Measurements from ENCODE around the gene PPP2R5C. TPM values are rescaled to one million over a fixed set of nuclear protein-coding genes. Genes with fewer than 3 reads are reported as not detected.
"Not testable (repeated sequence)": the region's sequence is repeated elsewhere in the genome, so short reads cannot be mapped to it uniquely, and the experiment has no call there.

PPP2R5C gene
- total RNA-seq, 1 experiment from 2014 or later, result 113 TPM

DNA sequence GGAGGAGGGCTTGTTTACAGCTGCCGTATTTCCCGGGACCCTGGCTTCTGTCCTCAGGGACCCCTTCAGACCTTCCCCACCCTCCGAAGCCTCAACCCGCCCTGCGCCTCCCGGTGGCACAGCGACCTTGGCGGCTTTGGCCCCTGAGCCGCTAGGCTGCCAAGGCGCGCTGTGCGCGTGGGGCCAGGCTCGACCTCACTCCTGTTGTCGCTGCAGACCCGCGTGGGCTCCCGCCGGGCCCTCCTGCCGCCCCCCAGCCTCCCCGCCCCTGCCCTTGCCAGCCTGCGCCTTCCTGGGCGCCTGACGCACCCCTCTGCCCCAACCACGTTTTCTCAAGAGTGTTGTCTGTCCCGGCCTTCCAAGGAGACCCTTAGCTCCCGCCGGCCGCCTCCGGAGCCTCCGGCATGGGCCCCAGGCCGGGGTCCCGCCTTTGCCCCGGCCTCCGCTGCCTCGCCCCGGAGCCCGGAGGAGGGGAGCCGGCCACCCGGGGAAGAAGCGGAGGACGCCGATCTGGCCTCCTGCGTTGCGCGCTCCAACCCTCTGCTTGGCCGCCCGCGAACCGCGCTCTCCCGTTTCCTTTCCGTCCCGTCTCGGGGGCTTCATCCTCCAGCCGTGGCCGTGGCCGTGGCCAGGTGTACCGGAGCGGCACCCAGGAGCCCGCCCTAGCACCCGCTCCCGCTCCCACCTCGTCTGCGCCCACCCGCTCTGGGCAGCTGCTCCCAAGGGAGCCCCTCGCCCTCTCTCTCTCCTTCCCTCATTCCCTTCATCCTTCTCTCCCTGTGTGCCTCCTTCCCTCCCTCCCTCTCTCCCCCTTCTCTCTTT, 19.9 kb downstream of the PPP2R5C start:
- no peak for DNase-seq (ENCODE audit: low read depth)

GRCh38 chr14:101783260-101784016, 21.9 kb downstream of the PPP2R5C start:
- no peak for DNase-seq (ENCODE audit: low read depth)

DNA sequence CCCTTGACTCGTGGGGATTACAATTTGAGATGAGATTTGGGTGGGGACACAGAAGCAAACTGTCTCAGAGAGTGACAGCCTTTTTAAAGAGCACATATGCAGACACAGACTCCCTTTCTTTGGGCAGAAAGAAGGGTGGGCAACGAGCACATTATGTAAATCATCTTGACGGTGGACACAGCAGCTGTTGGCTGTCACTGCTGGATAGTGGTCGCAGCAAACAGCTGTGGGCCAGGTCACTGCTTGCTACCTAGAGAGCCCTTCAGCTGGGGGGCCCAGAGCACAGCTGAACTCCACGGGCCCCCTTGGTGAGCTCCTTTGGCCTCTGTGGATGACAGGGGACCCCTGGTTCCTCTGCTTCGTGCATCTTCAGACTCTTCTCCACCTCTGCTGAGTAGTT, 23.1 kb downstream of the PPP2R5C start:
- no peak for DNase-seq (ENCODE audit: low read depth)

DNA sequence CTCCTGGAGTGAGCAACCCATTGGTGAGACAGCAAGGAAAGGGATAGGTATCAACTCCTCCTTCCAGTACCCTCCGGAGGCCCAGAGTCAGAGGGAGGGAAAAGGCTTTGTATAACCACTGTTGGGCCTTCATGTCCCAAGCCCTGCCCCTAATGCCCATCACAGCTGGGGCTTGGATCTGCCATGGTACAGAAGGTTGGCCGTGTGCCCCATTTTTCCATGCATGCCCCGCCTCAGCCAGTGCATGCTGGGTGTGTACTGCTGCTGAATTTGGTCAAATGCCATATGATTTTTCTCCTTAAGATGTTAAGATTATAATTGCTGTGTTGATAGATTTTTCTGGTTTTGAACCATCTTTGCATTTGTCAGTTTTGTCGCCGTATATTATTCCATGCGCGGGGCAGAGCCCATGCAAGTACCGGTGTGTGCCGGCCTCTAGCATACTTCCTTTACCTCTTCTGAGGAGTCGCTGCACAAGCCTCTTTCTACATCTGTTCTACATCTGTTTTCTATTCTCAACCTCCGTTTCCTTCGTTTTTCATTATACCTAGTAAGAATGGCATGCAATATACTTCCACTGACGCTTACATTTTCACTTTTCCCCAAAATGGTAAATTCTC, 26.6 kb downstream of the PPP2R5C start:
- DNase-seq (ENCODE audit: low read depth), result no peak

GRCh38 chr14:101789222-101789621, 27.7 kb downstream of the PPP2R5C start:
- no peak for DNase-seq (ENCODE audit: low read depth)

DNA sequence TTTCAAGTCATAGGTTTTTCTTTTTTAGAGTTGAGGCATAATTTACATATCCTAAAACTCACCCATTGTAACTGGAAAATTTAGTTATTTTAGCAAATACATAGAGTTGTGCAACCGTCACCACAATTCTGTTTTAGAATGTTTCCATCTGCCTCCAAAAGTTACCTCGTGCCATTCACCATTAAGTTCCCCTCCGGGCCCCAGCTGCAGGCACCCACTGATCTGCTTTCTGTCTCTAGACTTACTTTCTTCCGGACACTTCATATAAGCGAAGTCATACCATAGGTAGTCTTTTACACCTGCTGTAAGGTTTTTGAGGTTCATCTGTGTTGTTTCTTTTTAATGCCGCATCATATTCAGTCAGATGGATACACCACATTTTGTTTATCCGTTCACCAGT, 28.7 kb downstream of the PPP2R5C start:
- DNase-seq (ENCODE audit: low read depth), result no peak

GRCh38 chr14:101791919-101792572, 30.5 kb downstream of the PPP2R5C start:
- peak; percentile 65 for DNase-seq (ENCODE audit: low read depth)

DNA sequence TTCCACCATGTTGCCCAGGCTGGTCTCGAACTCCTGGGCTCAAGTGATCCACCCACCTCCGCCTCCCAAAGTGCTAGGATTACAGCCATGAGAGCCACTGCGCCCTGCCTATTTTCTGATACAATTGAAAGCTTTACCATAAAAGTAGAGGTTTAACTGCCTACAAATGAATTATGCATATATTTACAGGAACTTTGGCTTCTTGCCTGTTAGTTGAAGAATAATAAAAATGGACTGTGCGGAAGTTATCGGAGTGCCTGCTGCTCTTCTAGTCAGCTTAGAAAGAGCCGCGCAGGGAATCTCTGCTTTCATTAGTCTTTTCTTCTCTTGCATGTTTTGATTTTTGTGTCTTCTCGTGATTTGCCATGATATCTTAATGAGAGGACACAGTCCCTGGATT, 34.5 kb downstream of the PPP2R5C start:
- DNase-seq (ENCODE audit: low read depth), result no peak

DNA sequence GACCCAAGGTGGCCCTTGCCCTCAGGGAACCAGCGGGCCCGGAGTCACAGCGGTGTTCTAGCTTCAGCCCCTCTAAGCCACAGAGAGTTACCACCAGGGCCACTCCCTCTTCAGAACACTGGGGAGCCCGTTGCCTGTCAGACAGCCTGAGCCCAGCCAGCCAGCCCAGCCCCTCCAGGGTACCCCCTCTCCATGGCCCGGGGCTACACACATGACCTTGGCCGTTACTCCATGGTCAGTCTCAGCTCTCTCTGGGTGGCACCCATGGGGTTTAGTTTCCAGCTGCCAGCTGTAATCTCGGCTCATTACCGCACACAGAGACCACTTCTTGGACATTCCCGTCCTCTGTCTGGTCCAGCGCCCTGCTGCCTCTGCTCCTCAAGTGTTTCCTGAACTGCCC, 35.0 kb downstream of the PPP2R5C start:
- DNase-seq (ENCODE audit: low read depth), result no peak

DNA sequence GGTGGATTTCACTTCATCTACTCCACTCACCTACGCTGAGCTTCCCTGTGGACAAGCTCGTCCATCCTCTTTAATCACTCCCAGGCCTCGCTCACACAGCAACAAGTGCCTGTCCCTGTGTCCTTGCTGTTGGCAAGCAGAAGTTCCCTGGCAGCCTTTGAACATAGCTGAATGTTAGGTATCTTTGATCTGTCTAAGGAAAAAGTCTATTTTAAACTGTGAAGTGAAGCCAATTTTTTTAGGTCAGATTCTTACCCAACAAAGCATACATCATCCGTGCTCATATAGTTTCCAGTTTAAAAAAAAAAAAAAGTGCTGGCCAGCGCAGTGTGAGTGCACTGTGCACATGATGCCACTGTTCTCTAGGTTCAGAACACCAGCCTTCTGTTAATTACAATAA, 36.3 kb downstream of the PPP2R5C start:
- no peak for DNase-seq (ENCODE audit: low read depth)

DNA sequence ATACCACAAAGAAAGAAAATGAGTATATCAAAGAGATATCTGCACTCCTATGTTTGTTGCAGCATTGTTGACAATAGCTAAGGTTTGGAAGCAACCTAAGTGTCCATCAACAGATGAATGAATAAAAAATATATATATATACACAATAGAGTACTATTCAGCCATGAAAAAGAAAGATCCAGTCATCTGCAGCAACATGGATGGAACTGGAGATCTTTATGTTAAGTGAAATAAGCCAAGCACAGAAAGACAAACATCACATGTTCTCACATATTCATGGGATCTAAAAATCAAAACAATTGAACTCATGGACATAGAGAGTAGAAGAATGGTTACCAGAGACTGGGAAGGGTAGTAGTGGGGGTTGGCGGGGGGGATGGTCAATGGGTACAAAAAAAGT, 42.9 kb downstream of the PPP2R5C start:
- DNase-seq (ENCODE audit: low read depth), result not testable (repeated sequence)

- not testable (repeated sequence) for DNase-seq (ENCODE audit: low read depth)
Observed at GRCh38 chr14:101806252-101806651, 44.7 kb downstream of the PPP2R5C start.

GRCh38 chr14:101808020-101808641, 46.6 kb downstream of the PPP2R5C start:
- DNase-seq (ENCODE audit: low read depth), result peak; percentile 23

DNA sequence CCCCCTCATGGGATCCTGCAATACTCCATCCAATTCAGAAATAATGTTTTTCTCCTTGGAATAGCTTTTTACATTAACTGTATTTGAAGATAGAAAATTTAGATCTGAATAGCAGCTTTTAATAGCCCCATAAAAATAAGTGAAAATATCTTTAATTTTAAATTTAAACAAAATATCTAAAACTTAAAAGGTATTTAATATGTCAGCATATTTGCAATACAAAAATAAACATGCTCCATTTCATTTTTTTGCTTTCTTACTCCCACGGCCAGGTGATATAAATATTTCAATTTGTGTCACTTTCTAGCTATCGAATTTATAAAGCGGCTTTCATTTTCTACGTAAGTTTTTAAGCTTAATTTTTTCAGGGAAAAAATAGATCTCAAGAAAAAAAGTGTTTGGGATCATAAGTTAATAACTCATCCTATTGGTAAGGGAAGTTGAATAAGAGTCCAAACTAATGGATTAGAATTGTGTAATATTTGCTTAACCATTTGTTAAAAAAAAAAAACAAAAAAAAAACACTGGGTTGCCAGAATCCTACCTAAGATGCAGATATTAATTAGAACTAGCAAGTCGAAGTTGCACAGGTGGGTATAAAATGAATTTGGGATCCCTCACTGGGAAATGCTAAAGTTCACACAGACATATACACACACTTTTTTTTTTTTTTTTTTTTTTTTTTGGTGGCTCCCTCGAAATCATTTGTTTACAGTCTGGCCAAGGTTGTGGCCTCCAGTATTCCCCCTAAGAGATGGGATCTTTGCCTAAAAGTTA, 47.6 kb downstream of the PPP2R5C start:
- no peak for DNase-seq (ENCODE audit: low read depth)

GRCh38 chr14:101809671-101810514, 48.4 kb downstream of the PPP2R5C start:
- peak; percentile 92 for DNase-seq (ENCODE audit: low read depth)

- peak; percentile 39 for DNase-seq (ENCODE audit: low read depth)
Observed at GRCh38 chr14:101810897-101811621, 49.5 kb downstream of the PPP2R5C start.

DNA sequence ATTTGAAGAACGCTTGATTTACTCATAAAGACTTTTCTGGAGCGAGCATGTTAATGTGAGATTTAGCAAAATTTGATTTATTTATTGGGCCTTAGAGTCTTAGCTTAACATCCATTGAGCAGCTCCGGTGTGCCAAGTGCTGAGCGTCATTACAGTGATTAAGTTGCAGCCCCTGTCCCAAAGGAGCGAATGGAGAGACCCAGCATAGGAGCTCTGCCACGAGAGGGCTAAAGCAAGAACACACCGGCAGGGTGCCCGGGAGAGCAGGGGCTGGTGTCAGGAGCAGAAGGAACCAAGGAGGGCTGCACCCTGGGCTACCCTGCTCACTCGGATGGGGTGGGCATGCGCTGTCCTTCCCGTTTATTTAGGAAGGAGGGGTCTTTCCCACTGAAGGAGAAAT, 50.6 kb downstream of the PPP2R5C start:
- no peak for DNase-seq (ENCODE audit: low read depth)

DNA sequence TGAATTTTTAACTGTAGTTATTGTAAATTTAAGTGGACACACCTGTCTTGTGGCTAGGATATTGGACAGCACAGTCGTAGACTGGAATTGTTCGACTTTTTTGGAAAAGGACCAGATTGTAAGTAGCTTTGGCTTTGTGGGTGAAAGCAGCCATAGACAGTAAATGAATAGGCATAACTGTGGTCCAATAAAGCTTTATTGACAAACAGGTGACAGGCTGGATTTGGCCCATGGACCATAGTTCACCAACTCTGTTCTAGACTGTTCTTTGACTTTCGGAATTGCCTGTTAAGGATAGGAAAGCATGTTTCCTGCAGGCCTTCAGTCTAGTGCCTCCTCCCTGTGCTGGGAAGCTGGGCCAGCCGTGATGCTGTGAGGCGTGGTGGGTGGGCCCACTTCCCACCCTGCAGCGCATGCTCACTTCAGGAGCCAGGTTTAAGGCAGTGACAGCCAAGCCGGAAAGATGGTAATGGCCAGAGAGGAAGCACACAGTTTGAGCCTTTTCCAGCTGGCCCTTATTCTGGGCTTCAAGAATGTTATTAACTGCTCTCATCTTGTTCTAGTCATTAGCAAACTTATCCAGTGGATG, 51.8 kb downstream of the PPP2R5C start:
- DNase-seq (ENCODE audit: low read depth), result no peak

- DNase-seq (ENCODE audit: low read depth), result no peak
Observed at GRCh38 chr14:101813833-101814232, 52.3 kb downstream of the PPP2R5C start.
